Astrocyte (in vitro differentiated cells and primary cell): Measurements from ENCODE around the gene TAF5L. TPM values are rescaled to one million over a fixed set of nuclear protein-coding genes. Genes with fewer than 3 reads are reported as not detected.

Experiments
- DNase-seq: peaks from one replicate; pipeline ENCODE4 v3.0.0-alpha.2; 2010; ENCODE audit warnings: low read depth
- FAIRE-seq: peaks from 2 replicates; lab custom pipeline; 2011; peaks lifted over from hg19 to GRCh38; lab: Jason Lieb, UNC
- H2AFZ ChIP-seq: 2 replicates; pipeline ENCODE4 v1.6.0; 2012; ENCODE audit warnings: low read depth, low read length, inconsistent platforms
- H3K27ac ChIP-seq: 2 replicates; pipeline ENCODE4 v1.5.1; 2011; ENCODE audit warnings: low read depth, low read length, inconsistent platforms
- H3K27me3 ChIP-seq: 2 replicates; pipeline ENCODE4 v1.6.0; 2011; ENCODE audit warnings: low read length, inconsistent platforms; ENCODE audit not compliant: insufficient read depth
- H3K36me3 ChIP-seq: 2 replicates; pipeline ENCODE4 v1.5.1; 2011; ENCODE audit warnings: low read length, inconsistent platforms; ENCODE audit not compliant: insufficient read depth
- H3K4me1 ChIP-seq: 2 replicates; pipeline ENCODE4 v1.5.1; 2011; ENCODE audit warnings: low read length, inconsistent platforms; ENCODE audit not compliant: insufficient read depth
- H3K4me2 ChIP-seq: 2 replicates; pipeline ENCODE4 v1.6.0; 2012; ENCODE audit warnings: low read length, inconsistent platforms
- H3K4me3 ChIP-seq: 2 replicates; pipeline ENCODE4 v1.5.1; 2011; ENCODE audit warnings: low read depth, mild to moderate bottlenecking, low read length, inconsistent platforms; ENCODE audit not compliant: insufficient read depth
- H3K79me2 ChIP-seq: 2 replicates; pipeline ENCODE4 v1.6.0; 2012; ENCODE audit warnings: mild to moderate bottlenecking, low read length, inconsistent platforms; ENCODE audit not compliant: insufficient read depth
- H3K9ac ChIP-seq: 2 replicates; pipeline ENCODE4 v1.6.0; 2012; ENCODE audit warnings: mild to moderate bottlenecking, low read length, inconsistent platforms
- H3K9me3 ChIP-seq: 2 replicates; pipeline ENCODE4 v1.5.1; 2012; ENCODE audit warnings: low read depth, mild to moderate bottlenecking, low read length, inconsistent platforms; ENCODE audit not compliant: insufficient read depth
- H4K20me1 ChIP-seq: 2 replicates; pipeline ENCODE4 v1.6.0; 2012; ENCODE audit warnings: low read length, inconsistent platforms; ENCODE audit not compliant: insufficient read depth
- H3K27ac Mint-ChIP-seq: one replicate; pipeline ENCODE4 v1.8.0; 2021; ENCODE audit warnings: mild to moderate bottlenecking, mixed read lengths; ENCODE audit not compliant: unreplicated experiment
- H3K27me3 Mint-ChIP-seq: one replicate; pipeline ENCODE4 v1.8.0; 2021; ENCODE audit warnings: low read depth, mixed read lengths; ENCODE audit not compliant: unreplicated experiment
- H3K36me3 Mint-ChIP-seq: one replicate; pipeline ENCODE4 v1.8.0; 2021; ENCODE audit warnings: low read depth, mixed read lengths; ENCODE audit not compliant: unreplicated experiment
- H3K4me1 Mint-ChIP-seq: one replicate; pipeline ENCODE4 v1.8.0; 2021; ENCODE audit warnings: low read depth, mixed read lengths; ENCODE audit not compliant: unreplicated experiment
- H3K4me3 Mint-ChIP-seq: one replicate; pipeline ENCODE4 v1.8.0; 2021; ENCODE audit warnings: mild to moderate bottlenecking, moderate library complexity, mixed read lengths; ENCODE audit not compliant: unreplicated experiment
- H3K9me3 Mint-ChIP-seq: one replicate; pipeline ENCODE4 v1.8.0; 2021; ENCODE audit warnings: mild to moderate bottlenecking, mixed read lengths; ENCODE audit not compliant: unreplicated experiment
- EZH2 ChIP-seq: IDR thresholded peaks from 2 replicates; pipeline ENCODE4 v1.6.1; 2012; ENCODE audit warnings: mild to moderate bottlenecking, low read length, inconsistent platforms; ENCODE audit not compliant: insufficient read depth
- total RNA-seq: library from RNA; stranded (reverse); gene quantifications from 2 replicates; pipeline ENCODE4 v1.2.1, GENCODE V29; 2021
- TF ChIP-seq, protein P1 (sequence below): IDR thresholded peaks from 2 replicates; pipeline ENCODE4 v1.5.1; 2011; ENCODE audit warnings: low read depth, mild to moderate bottlenecking, inconsistent platforms, low read length, moderate library complexity; ENCODE audit not compliant: insufficient read depth

TAF5L gene
- total RNA-seq, 1 donor from 2014 or later, result 23.5 TPM

GRCh38 chr1:229547542-229547941 lies 78.4 kb downstream of the TAF5L start:
- Mint-ChIP-seq H3K27ac (no peak overlapping the region), H3K4me3 (no peak overlapping the region), H3K27me3 (no peaks in the 10 kb centered on the region), H3K9me3 (no peaks in the 10 kb centered on the region), H3K4me1 (no peaks in the 10 kb centered on the region), H3K36me3 (peaks cover 18% of the 10 kb centered on the region)
- FAIRE-seq (no peak), DNase-seq (no peak)
- TF ChIP-seq EZH2, result no peak
- TF ChIP-seq, protein P1, sequence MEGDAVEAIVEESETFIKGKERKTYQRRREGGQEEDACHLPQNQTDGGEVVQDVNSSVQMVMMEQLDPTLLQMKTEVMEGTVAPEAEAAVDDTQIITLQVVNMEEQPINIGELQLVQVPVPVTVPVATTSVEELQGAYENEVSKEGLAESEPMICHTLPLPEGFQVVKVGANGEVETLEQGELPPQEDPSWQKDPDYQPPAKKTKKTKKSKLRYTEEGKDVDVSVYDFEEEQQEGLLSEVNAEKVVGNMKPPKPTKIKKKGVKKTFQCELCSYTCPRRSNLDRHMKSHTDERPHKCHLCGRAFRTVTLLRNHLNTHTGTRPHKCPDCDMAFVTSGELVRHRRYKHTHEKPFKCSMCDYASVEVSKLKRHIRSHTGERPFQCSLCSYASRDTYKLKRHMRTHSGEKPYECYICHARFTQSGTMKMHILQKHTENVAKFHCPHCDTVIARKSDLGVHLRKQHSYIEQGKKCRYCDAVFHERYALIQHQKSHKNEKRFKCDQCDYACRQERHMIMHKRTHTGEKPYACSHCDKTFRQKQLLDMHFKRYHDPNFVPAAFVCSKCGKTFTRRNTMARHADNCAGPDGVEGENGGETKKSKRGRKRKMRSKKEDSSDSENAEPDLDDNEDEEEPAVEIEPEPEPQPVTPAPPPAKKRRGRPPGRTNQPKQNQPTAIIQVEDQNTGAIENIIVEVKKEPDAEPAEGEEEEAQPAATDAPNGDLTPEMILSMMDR, result no peak
- Histone ChIP-seq H3K27me3 (no peaks in the 10 kb centered on the region), H3K27ac (no peak overlapping the region), H3K4me1 (no peaks in the 10 kb centered on the region), H3K4me3 (no peak overlapping the region), H2AFZ (no peak overlapping the region), H3K4me2 (no peak overlapping the region), H3K9ac (no peak overlapping the region), H3K9me3 (no peaks in the 10 kb centered on the region), H4K20me1 (peaks cover 26% of the 10 kb centered on the region), H3K36me3 (no peaks in the 10 kb centered on the region), H3K79me2 (peaks cover 31% of the 10 kb centered on the region)

- no peak overlapping the region for H3K9ac ChIP-seq
- H3K27ac ChIP-seq, result no peak overlapping the region
- no peak for TF ChIP-seq EZH2
- TF ChIP-seq, protein P1, result no peak
- H3K4me1 Mint-ChIP-seq, result no peaks in the 10 kb centered on the region
- FAIRE-seq, result no peak
- H3K4me1 ChIP-seq, result no peaks in the 10 kb centered on the region
- H3K27me3 ChIP-seq, result no peaks in the 10 kb centered on the region
- no peak overlapping the region for H3K4me3 ChIP-seq
- peaks cover 13% of the 10 kb centered on the region for H4K20me1 ChIP-seq
- no peak overlapping the region for H3K4me2 ChIP-seq
- H3K36me3 ChIP-seq, result peaks cover 11% of the 10 kb centered on the region
- no peaks in the 10 kb centered on the region for H3K9me3 Mint-ChIP-seq
- DNase-seq, result no peak
- H3K4me3 Mint-ChIP-seq, result no peak overlapping the region
- peaks cover 22% of the 10 kb centered on the region for H3K36me3 Mint-ChIP-seq
- H3K79me2 ChIP-seq, result peaks cover 5% of the 10 kb centered on the region
- H3K9me3 ChIP-seq, result no peaks in the 10 kb centered on the region
- no peaks in the 10 kb centered on the region for H3K27me3 Mint-ChIP-seq
- H2AFZ ChIP-seq, result no peak overlapping the region
- H3K27ac Mint-ChIP-seq, result no peak overlapping the region
Observed at GRCh38 chr1:229544587-229544986, 81.3 kb downstream of the TAF5L start.

Other genes with a start within 250 kb of the TAF5L start
- 16.2 and 19.0 TPM in 2 replicates for gene ACTA1, start 192.0 kb downstream of the TAF5L start, total RNA-seq
- 34.4 and 35.1 TPM in 2 replicates for gene NUP133, start 117.8 kb downstream of the TAF5L start, total RNA-seq
- 16.4 and 19.7 TPM in 2 replicates for gene ABCB10, start 67.4 kb downstream of the TAF5L start, total RNA-seq
- 9.5 and 9.7 TPM in 2 replicates for gene URB2, start 125 bp upstream of the TAF5L start, total RNA-seq